Right lobe of liver (tissue), 4 donors: ENCODE measurements around the gene VTN.

ENCODE experiments used
- POLR2A ChIP-seq: fragments of 450-650 bp; IDR thresholded peaks from one replicate; pipeline ENCODE4 v1.6.1; 2017; ENCODE audit warnings: antibody characterized with exemption, mild to moderate bottlenecking
- TF ChIP-seq, protein P1 (sequence below), 4 donors: fragments of 200-600 bp in 3 of 4; fragments of 450-650 bp in 1 of 4; IDR thresholded peaks; one replicate each; pipeline versions ENCODE4 v1.5.1 to v1.8.0; 2016 to 2022; ENCODE audit warnings: antibody characterized with exemption in 4 of 4, mild to moderate bottlenecking in 2 of 4
- donor health status: DM: no; HTN: no; CAD: no.
- donor health status: DM: no; HTN: no; CAD: no.
- donor health status: DM: no; HTN: yes; CAD: no.

DNA sequence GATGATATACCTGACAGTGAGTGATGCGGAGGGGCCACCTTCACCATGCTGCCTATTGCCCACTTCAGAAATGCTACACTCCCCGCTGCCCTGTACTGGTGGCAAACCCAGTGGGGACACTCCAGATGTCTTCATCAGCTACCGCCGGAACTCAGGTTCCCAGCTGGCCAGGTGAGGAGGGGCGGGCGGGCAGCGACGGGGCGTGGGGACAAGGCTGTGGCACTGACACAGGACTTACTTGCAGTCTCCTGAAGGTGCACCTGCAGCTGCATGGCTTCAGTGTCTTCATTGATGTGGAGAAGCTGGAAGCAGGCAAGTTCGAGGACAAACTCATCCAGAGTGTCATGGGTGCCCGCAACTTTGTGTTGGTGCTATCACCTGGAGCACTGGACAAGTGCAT is 18.0 kb upstream of the VTN start:
- TF ChIP-seq, protein P1, sequence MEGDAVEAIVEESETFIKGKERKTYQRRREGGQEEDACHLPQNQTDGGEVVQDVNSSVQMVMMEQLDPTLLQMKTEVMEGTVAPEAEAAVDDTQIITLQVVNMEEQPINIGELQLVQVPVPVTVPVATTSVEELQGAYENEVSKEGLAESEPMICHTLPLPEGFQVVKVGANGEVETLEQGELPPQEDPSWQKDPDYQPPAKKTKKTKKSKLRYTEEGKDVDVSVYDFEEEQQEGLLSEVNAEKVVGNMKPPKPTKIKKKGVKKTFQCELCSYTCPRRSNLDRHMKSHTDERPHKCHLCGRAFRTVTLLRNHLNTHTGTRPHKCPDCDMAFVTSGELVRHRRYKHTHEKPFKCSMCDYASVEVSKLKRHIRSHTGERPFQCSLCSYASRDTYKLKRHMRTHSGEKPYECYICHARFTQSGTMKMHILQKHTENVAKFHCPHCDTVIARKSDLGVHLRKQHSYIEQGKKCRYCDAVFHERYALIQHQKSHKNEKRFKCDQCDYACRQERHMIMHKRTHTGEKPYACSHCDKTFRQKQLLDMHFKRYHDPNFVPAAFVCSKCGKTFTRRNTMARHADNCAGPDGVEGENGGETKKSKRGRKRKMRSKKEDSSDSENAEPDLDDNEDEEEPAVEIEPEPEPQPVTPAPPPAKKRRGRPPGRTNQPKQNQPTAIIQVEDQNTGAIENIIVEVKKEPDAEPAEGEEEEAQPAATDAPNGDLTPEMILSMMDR (IDR thresholded peaks at IDR 0.05): no peak
- no peak for TF ChIP-seq POLR2A
